Right lobe of liver (tissue), 6 donors: Measurements from ENCODE around the gene TARDBP. TPM values are rescaled to one million over a fixed set of nuclear protein-coding genes. Genes with fewer than 3 reads are reported as not detected.

ENCODE experiments used
- ATAC-seq, 4 donors: fragments of 200-7000 bp; cut with Tn5 transposase; one replicate each; pipeline ENCODE4 v1.9.1; 2020; ENCODE audit warnings: mild to moderate bottlenecking in 4 of 4, moderate library complexity in 4 of 4
- DNase-seq, 3 donors: peaks; one replicate each; pipeline ENCODE4 v3.0.0-alpha.2; 2020
- H3K27ac ChIP-seq, 3 donors: fragments of 200-600 bp; one replicate each; pipeline ENCODE4 v1.8.0; 2022
- H3K27me3 ChIP-seq, 2 donors: fragments of 200-600 bp; one replicate each; pipeline ENCODE4 v1.8.0; 2022
- H3K36me3 ChIP-seq, 4 donors: fragments of 200-600 bp; sonication (generic) in 1 of 4; one replicate each; pipeline versions ENCODE4 v1.5.1 to v1.8.0; 2017 to 2022; ENCODE audit warnings: control low read depth in 1 of 4
- H3K4me1 ChIP-seq, 4 donors: fragments of 200-600 bp; sonication (generic) in 1 of 4; one replicate each; pipeline versions ENCODE4 v1.5.1 to v1.8.0; 2017 to 2022; ENCODE audit warnings: control low read depth in 1 of 4
- H3K4me3 ChIP-seq, 3 donors: fragments of 200-600 bp; one replicate each; pipeline ENCODE4 v1.8.0; 2022
- H3K9me3 ChIP-seq, 4 donors: fragments of 200-600 bp; sonication (generic) in 1 of 4; one replicate each; pipeline versions ENCODE4 v1.5.1 to v1.8.0; 2017 to 2022; ENCODE audit warnings: control low read depth in 1 of 4
- POLR2A ChIP-seq: fragments of 450-650 bp; IDR thresholded peaks from one replicate; pipeline ENCODE4 v1.6.1; 2017; ENCODE audit warnings: antibody characterized with exemption, mild to moderate bottlenecking
- WGBS: methylation state at CpG from one replicate; pipeline ENCODE4 v1.1.6; 2018; ENCODE audit warnings: low coverage, low lambda C conversion rate; ENCODE audit not compliant: insufficient coverage; ENCODE audit errors: missing lambda C conversion rate; 5-methylcytosine and 5-hydroxymethylcytosine counted together
- intact Hi-C, 2 donors: fragments of 100-400 bp; cut with DNase I; formaldehyde crosslinking; loops; one replicate each; pipeline versions ENCODE4 v1.11.2 to v1.14.1; 2022
- total RNA-seq, 6 experiments: library from RNA; depleted of rRNA in 2 of 6; stranded (reverse); fragments of >200 nt in 2 of 6; fragmentation: NEBNext Ultra II Directional in 3 of 6; extraction: Animal tissue kit (Norgen Biotek cat#: 25700) in 3 of 6; gene quantifications; one replicate each; pipeline versions ENCODE4 v1.1.0 to v1.2.4, GENCODE V29; 2016 to 2023
- TF ChIP-seq, protein P1 (sequence below), 4 donors: fragments of 200-600 bp in 3 of 4; fragments of 450-650 bp in 1 of 4; IDR thresholded peaks; one replicate each; pipeline versions ENCODE4 v1.5.1 to v1.8.0; 2016 to 2022; ENCODE audit warnings: antibody characterized with exemption in 4 of 4, mild to moderate bottlenecking in 2 of 4
- donor health status: DM: no; HTN: yes; CAD: no.
- donor health status: DM: no; HTN: no; CAD: no.
- donor health status: DM: no; HTN: no; CAD: no.
- donor health status: DM: no; HTN: yes; CAD: no.
- donor health status: DM: no; HTN: yes; CAD: no.

Gene TARDBP
- total RNA-seq, 6 experiments from 2014 or later: 57.2 to 84.4 (median 73.8) TPM

DNA sequence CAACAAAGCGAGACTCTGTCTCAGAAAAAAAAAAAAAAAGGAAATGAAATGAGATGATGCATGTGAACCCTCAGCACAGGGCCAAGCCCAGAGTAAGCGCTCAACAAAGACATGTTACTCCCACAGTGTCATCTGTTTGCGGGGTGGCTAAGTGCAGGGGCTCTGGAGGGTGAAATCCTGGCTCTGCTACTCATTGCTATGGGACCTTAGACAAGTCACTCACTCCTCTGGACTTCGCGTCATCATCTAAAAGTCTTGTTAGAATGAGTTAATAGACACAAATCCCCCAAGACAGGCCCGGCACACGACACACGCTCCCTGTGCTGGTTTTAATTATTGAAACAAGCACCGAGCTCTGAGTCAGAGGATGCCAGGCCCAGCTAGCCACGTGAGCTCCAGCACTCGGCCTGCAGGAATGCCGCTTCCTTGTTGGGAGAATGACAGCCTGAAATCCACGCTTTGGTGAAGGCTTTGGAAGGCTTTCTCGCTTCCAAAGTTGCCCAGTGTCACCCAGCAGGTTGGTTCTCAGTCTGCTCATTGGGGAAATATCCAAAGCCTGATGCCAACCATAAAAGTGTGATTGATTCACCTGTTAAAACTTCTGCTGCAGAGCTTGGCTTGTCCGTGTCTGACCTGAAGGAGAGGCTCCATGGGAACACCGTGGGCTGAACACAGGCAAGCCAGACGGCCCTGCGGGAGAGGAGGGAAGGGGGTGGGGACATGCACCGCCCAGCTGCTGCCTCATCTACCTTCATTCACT lies 36.7 kb upstream of the TARDBP start:
- intact Hi-C loops: no loop called here
- no peak for DNase-seq
- no peak for ATAC-seq

DNA sequence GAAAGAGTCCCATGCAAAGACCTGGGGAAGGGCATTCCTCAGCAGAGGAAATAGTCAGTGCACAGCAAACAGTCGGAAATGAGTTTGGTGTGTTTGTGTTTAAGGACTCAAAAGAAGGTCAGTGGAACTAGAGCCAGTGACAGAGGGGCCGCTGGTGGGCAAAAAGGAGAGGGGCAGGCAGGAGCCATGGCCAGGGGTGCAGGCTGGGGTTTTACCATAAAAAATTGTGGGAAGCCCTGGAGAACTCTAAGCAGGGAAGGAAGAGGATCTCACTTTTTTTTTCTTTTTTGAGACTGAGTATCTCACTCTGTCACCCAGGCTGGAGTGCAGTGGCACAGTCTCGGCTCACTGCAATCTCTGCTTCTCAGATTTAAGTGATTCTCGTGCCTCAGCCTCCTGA lies 33.7 kb upstream of the TARDBP start:
- no peaks in the 10 kb centered on the region for H3K36me3 ChIP-seq
- no peaks in the 10 kb centered on the region for H3K27me3 ChIP-seq
- no peaks in the 10 kb centered on the region for H3K9me3 ChIP-seq
- H3K27ac ChIP-seq: no peak overlapping the region
- WGBS: 51% methylated on average over 3 of the region's 4 CpGs
- ATAC-seq (no peak), DNase-seq (no peak)
- intact Hi-C loops: no loop called here
- H3K4me1 ChIP-seq: peaks cover 0 to 16% (median 3%) of the 10 kb centered on the region in 4 donors
- H3K4me3 ChIP-seq: no peak overlapping the region
- TF ChIP-seq, protein P1, sequence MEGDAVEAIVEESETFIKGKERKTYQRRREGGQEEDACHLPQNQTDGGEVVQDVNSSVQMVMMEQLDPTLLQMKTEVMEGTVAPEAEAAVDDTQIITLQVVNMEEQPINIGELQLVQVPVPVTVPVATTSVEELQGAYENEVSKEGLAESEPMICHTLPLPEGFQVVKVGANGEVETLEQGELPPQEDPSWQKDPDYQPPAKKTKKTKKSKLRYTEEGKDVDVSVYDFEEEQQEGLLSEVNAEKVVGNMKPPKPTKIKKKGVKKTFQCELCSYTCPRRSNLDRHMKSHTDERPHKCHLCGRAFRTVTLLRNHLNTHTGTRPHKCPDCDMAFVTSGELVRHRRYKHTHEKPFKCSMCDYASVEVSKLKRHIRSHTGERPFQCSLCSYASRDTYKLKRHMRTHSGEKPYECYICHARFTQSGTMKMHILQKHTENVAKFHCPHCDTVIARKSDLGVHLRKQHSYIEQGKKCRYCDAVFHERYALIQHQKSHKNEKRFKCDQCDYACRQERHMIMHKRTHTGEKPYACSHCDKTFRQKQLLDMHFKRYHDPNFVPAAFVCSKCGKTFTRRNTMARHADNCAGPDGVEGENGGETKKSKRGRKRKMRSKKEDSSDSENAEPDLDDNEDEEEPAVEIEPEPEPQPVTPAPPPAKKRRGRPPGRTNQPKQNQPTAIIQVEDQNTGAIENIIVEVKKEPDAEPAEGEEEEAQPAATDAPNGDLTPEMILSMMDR (IDR thresholded peaks at IDR 0.05): no peak
- no peak for TF ChIP-seq POLR2A

More for the DNA sequence above, 36.7 kb upstream of the TARDBP start:
- H3K9me3 ChIP-seq: no peaks in the 10 kb centered on the region
- peaks cover 0 to 15% (median 3%) of the 10 kb centered on the region in 4 donors for H3K4me1 ChIP-seq
- H3K4me3 ChIP-seq: no peak overlapping the region
- 74% methylated on average over 12 of the region's 19 CpGs for WGBS
- H3K27me3 ChIP-seq: no peaks in the 10 kb centered on the region
- H3K36me3 ChIP-seq: no peaks in the 10 kb centered on the region
- TF ChIP-seq POLR2A: no peak
- TF ChIP-seq, protein P1 (IDR thresholded peaks at IDR 0.05): no peak
- H3K27ac ChIP-seq: no peak overlapping the region

DNA sequence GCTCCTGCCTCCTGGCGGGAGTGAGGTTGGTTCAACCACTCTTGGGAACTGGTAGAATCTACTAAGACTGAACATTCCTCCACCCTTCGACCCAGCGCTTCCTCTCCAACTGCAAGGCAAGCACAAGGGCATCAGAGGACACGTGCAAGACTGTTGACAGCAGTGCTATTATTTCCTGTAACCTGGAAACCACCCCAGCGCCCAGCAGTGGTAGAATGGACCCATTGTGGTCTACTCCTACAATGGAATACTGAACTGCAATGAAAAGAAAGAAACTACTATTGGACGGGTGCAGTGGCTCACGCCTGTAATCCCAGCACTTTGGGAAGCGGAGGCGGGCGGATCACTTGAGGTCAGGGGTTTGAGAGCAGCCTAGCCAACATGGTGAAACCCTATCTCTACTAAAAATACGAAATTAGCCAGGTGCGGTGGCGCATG lies 33.0 kb upstream of the TARDBP start:
- DNase-seq (peak in 1 of 3 donors; percentile 63), ATAC-seq (peak; percentile 13 to 36 (median 34))
- no peaks in the 10 kb centered on the region for H3K36me3 ChIP-seq
- H3K27ac ChIP-seq: peak overlapping the region in 1 of 3 donors; percentile 24
- 71% methylated on average over 10 of the region's 13 CpGs for WGBS
- H3K4me1 ChIP-seq: peaks cover 0 to 16% (median 3%) of the 10 kb centered on the region in 4 donors
- no peak overlapping the region for H3K4me3 ChIP-seq
- H3K9me3 ChIP-seq: no peaks in the 10 kb centered on the region
- no peak for TF ChIP-seq POLR2A
- TF ChIP-seq, protein P1 (IDR thresholded peaks at IDR 0.05): no peak
- intact Hi-C loops: no loop called here
- H3K27me3 ChIP-seq: no peaks in the 10 kb centered on the region

DNA sequence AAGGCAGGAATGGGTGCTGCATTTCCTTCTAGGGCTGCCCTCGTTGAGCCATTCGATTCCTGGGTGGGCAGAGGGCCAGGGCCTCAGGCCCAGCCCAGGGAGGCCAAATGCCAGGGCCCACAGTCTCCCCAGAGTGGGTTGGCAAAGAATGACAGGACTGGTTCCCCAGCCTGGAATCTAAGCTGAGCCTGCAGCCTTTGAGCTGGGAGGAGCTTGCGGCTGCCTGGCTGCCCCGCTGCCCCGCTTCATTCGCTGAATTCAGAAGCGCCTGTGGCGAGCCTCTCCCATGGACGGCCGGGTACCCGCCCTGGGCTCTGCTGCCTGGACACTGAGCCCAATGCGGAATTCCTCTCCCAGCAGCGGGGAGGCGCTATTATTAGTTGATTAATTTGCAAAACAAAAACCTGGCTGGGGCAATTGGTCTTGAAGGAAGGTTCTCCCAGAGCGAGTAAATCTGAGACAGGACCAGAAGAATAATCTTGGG lies 32.3 kb upstream of the TARDBP start:
- WGBS: 7% methylated on average over 3 of the region's 15 CpGs
- TF ChIP-seq, protein P1 (IDR thresholded peaks at IDR 0.05): peak; percentile 38 to 63 (median 52)
- peak; percentile 57 for TF ChIP-seq POLR2A
- peak overlapping the region in 1 of 3 donors; percentile 42 for H3K27ac ChIP-seq
- H3K36me3 ChIP-seq: no peaks in the 10 kb centered on the region
- DNase-seq (peak; percentile 90 to 95 (median 95)), ATAC-seq (peak; percentile 97 to 99 (median 98))
- H3K9me3 ChIP-seq: no peaks in the 10 kb centered on the region
- H3K4me3 ChIP-seq: peak overlapping the region in 1 of 3 donors; percentile 32
- H3K4me1 ChIP-seq: peaks cover 0 to 16% (median 3%) of the 10 kb centered on the region in 4 donors
- no peaks in the 10 kb centered on the region for H3K27me3 ChIP-seq
- intact Hi-C loops: no loop called here
